ENCODE results near the gene GBP4.

GBP4 gene

GRCh38 chr1:89198491-89199072, at the start of gene GBP4:
Gene GBP4 (minus strand): TSS chr1:89198942. CDS start chr1:89198834, 108 bp downstream.
- TF ChIP-seq CTCF (IDR thresholded peaks at IDR 0.05) = no peak

DNA sequence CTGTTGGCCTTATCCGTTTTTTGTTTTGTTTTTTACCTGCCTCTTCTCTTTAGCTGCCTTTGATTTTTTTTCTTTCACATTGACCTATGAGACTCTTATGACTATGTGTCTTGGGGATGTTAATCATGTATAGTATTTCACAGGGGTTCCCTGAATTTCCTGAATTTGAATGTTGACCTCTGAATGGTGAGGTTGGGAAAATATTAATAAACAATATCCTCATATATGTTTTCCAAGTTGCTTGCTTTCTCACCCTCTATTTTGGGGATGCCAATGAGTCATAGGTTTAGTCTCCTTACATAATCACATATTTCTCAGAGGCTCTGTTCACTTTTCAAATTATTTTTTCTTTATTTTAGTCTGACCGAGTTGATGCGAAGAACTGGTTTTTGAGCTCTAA, 44.3 kb upstream of the GBP4 start:
- TF ChIP-seq CTCF (IDR thresholded peaks at IDR 0.05) = no peak

- TF ChIP-seq CTCF (IDR thresholded peaks at IDR 0.05) = no peak
Observed at GRCh38 chr1:89221341-89221740, 22.6 kb upstream of the GBP4 start.

DNA sequence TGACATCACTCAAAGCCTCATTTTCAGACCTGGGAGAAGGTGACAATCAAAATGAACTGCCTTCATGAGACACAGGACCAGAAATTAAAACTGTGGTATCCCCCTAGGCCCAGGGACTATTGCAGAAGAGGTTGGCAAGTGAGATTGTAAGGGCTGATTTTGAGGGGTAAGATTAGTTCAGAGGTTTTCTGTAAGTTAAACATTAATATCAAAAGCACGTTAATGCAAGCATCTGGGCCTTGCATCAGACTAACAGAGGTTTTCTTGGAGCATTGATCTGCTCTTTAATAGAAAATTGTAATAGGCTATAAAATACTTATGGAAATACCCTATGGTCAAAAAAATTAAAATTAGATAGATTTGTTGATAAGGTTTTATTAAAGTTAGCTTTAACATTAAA, 14.6 kb upstream of the GBP4 start:
- no peak for TF ChIP-seq CTCF (IDR thresholded peaks at IDR 0.05)

- no peak for TF ChIP-seq CTCF (IDR thresholded peaks at IDR 0.05)
Observed at GRCh38 chr1:89211035-89211634, 12.4 kb upstream of the GBP4 start.

DNA sequence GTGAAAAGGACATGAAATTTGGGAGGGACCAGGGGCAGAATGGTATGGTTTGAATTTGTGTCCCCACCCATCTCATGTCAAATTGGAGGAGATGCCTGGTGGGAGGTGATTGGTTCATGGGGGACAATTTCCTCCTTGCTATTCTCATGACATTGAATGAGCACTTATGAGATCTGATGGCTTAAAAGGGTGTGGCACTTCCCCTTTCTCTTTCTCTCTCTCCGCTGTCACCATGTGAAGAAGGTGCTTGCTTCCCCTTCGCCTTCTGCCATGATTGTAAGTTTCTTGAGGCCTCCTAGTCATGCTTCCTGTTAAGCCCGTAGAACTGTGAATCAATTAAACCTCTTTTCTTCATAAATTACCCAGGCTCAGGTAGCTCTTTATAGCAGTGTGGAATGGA, 7.6 kb upstream of the GBP4 start:
- TF ChIP-seq CTCF (IDR thresholded peaks at IDR 0.05) = no peak

- TF ChIP-seq CTCF (IDR thresholded peaks at IDR 0.05) = no peak
Observed at GRCh38 chr1:89203166-89203565, 4.4 kb upstream of the GBP4 start.
